Activated CD8-positive, alpha-beta memory T cell treated with anti-CD3 and anti-CD28 coated beads for 36 hours (primary cell): Measurements from ENCODE around the gene RETSAT. TPM values are rescaled to one million over a fixed set of nuclear protein-coding genes. Genes with fewer than 3 reads are reported as not detected.

Experiments used
- CTCF ChIA-PET: fragments of 350-600 bp; sonication (Branson Sonifier 250); formaldehyde crosslinking; loops from one replicate; lab custom pipeline; 2021; ENCODE audit warnings: antibody characterized with exemption; lab: Charles Lee
- POLR2A ChIA-PET: fragments of 350-600 bp; sonication (Branson Sonifier 250); formaldehyde crosslinking; loops from one replicate; lab custom pipeline; 2021; ENCODE audit warnings: antibody characterized with exemption; lab: Charles Lee
- total RNA-seq, 2 experiments: library from RNA; stranded (reverse); gene quantifications; one replicate each; pipeline ENCODE4 v1.2.3, GENCODE V29; 2021

The RETSAT gene
- total RNA-seq = 10 to 100 TPM; 32.1 to 34.0 TPM

- ChIA-PET POLR2A (interaction anchor here (1.1 to 2.8 kb wide), 6 partner anchors 24 to 187 kb away, joined by 3 to 49 read pairs (median 5); partner anchors contain the start of genes MAT2A and TGOLN2), CTCF (interaction anchor here (1.8 kb wide), 1 partner anchor 65 kb away, joined by 6 read pairs; the partner anchor contains the start of gene SH2D6)
These were observed at the start of gene RETSAT, which contains the start of gene ELMOD3 for GRCh38 chr2:85354286-85355072. Gene RETSAT (minus strand): TSS chr2:85354528. CDS start chr2:85354507, 21 bp downstream. Gene ELMOD3 (plus strand): TSS chr2:85354769. CDS start chr2:85357199, 2,430 bp downstream.

GRCh38 chr2:85401844-85402243 is 47.5 kb upstream of the RETSAT start:
- ChIA-PET CTCF (interaction anchor here (1.4 to 1.9 kb wide), 2 partner anchors 13 to 19 kb away, joined by 4 to 6 read pairs; no protein-coding TSS in a partner anchor), POLR2A (no interaction called here)

- CTCF ChIA-PET = interaction anchor here (1.4 to 1.9 kb wide), 2 partner anchors 12 to 19 kb away, joined by 4 to 6 read pairs; no protein-coding TSS in a partner anchor
- POLR2A ChIA-PET = no interaction called here
These were observed 47.1 kb upstream of the RETSAT start for GRCh38 chr2:85401464-85401805.

- POLR2A ChIA-PET = interaction anchor here (0.7 kb wide), 1 partner anchor 1163 kb away, joined by 5 read pairs; the partner anchor contains the start of gene CHMP3
- CTCF ChIA-PET = interaction anchor here (1.4 kb wide), 1 partner anchor 12 kb away, joined by 4 read pairs; no protein-coding TSS in a partner anchor
These were observed 46.5 kb upstream of the RETSAT start for GRCh38 chr2:85400541-85401463.

GRCh38 chr2:85400023-85400422 is 45.7 kb upstream of the RETSAT start:
- ChIA-PET CTCF (no interaction called here), POLR2A (no interaction called here)

GRCh38 chr2:85399183-85399455 is 44.8 kb upstream of the RETSAT start:
- CTCF ChIA-PET = no interaction called here
- POLR2A ChIA-PET = no interaction called here

GRCh38 chr2:85398426-85399182 is 44.3 kb upstream of the RETSAT start:
- ChIA-PET POLR2A (no interaction called here), CTCF (interaction anchor here (0.6 kb wide), 1 partner anchor 88 kb away, joined by 3 read pairs; no protein-coding TSS in a partner anchor)

GRCh38 chr2:85397925-85398331 is 43.6 kb upstream of the RETSAT start:
- ChIA-PET POLR2A (no interaction called here), CTCF (no interaction called here)

GRCh38 chr2:85396531-85397470 is 42.5 kb upstream of the RETSAT start:
- ChIA-PET POLR2A (no interaction called here), CTCF (interaction anchor here (0.8 kb wide), 1 partner anchor 38 kb away, joined by 3 read pairs; no protein-coding TSS in a partner anchor)

- POLR2A ChIA-PET = no interaction called here
- CTCF ChIA-PET = interaction anchor here (0.8 kb wide), 1 partner anchor 37 kb away, joined by 3 read pairs; no protein-coding TSS in a partner anchor
These were observed 41.7 kb upstream of the RETSAT start for GRCh38 chr2:85395912-85396475.

GRCh38 chr2:85394976-85395375 is 40.6 kb upstream of the RETSAT start:
- CTCF ChIA-PET = no interaction called here
- POLR2A ChIA-PET = no interaction called here

- CTCF ChIA-PET = interaction anchor here (0.6 kb wide), 1 partner anchor 34 kb away, joined by 3 read pairs; no protein-coding TSS in a partner anchor
- POLR2A ChIA-PET = no interaction called here
These were observed 39.9 kb upstream of the RETSAT start for GRCh38 chr2:85394261-85394681.

GRCh38 chr2:85393836-85394235 is 39.5 kb upstream of the RETSAT start:
- POLR2A ChIA-PET = no interaction called here
- CTCF ChIA-PET = interaction anchor here (0.6 to 1.6 kb wide), 2 partner anchors 34 to 155 kb away, joined by 3 read pairs; no protein-coding TSS in a partner anchor

- CTCF ChIA-PET = interaction anchor here (0.8 to 2.0 kb wide), 7 partner anchors 57 to 161 kb away, joined by 3 to 7 read pairs (median 3); no protein-coding TSS in a partner anchor
- POLR2A ChIA-PET = interaction anchor here (0.6 kb wide), 1 partner anchor 157 kb away, joined by 4 read pairs; no protein-coding TSS in a partner anchor
These were observed 36.8 kb upstream of the RETSAT start for GRCh38 chr2:85390941-85391669.

GRCh38 chr2:85388878-85389538 is 34.7 kb upstream of the RETSAT start:
- CTCF ChIA-PET = interaction anchor here (0.9 to 1.5 kb wide), 3 partner anchors 12 to 258 kb away, joined by 3 to 4 read pairs (median 4); no protein-coding TSS in a partner anchor
- POLR2A ChIA-PET = interaction anchor here (1.1 kb wide), 1 partner anchor 163 kb away, joined by 3 read pairs; no protein-coding TSS in a partner anchor

GRCh38 chr2:85387754-85388153 is 33.4 kb upstream of the RETSAT start:
- CTCF ChIA-PET = no interaction called here
- POLR2A ChIA-PET = no interaction called here
